Activated CD4-positive, alpha-beta memory T cell treated with anti-CD3 and anti-CD28 coated beads for 36 hours (primary cell): ENCODE measurements around the gene PITPNC1. TPM values are rescaled to one million over a fixed set of nuclear protein-coding genes. Genes with fewer than 3 reads are reported as not detected.
"Not testable (repeated sequence)": the region's sequence is repeated elsewhere in the genome, so short reads cannot be mapped to it uniquely, and the experiment has no call there.

Experiments
- CTCF ChIA-PET: fragments of 350-600 bp; sonication (Branson Sonifier 250); formaldehyde crosslinking; loops from one replicate; lab custom pipeline; 2021; ENCODE audit warnings: antibody characterized with exemption, inconsistent platforms; lab: Charles Lee
- POLR2A ChIA-PET: fragments of 350-600 bp; sonication (Branson Sonifier 250); formaldehyde crosslinking; loops from one replicate; lab custom pipeline; 2021; ENCODE audit warnings: antibody characterized with exemption; lab: Charles Lee
- DNase-seq: peaks from one replicate; pipeline ENCODE4 v3.0.0-alpha.2; 2020
- H3K27ac Mint-ChIP-seq: one replicate; pipeline ENCODE4 v1.8.0; 2021; ENCODE audit warnings: mixed read lengths
- H3K27me3 Mint-ChIP-seq: one replicate; pipeline ENCODE4 v1.8.0; 2021; ENCODE audit warnings: mixed read lengths
- H3K36me3 Mint-ChIP-seq: one replicate; pipeline ENCODE4 v1.8.0; 2021; ENCODE audit warnings: mixed read lengths
- H3K4me1 Mint-ChIP-seq: one replicate; pipeline ENCODE4 v1.8.0; 2021; ENCODE audit warnings: low read depth, mixed read lengths
- H3K4me3 Mint-ChIP-seq: one replicate; pipeline ENCODE4 v1.8.0; 2021; ENCODE audit warnings: mild to moderate bottlenecking, mixed read lengths
- H3K9me3 Mint-ChIP-seq: one replicate; pipeline ENCODE4 v1.8.0; 2021; ENCODE audit warnings: mixed read lengths
- intact Hi-C: fragments of 100-400 bp; cut with micrococcal nuclease; formaldehyde crosslinking; loops from one replicate; pipeline ENCODE4 v1.15.1; 2023
- total RNA-seq, 2 experiments: library from RNA; stranded (reverse); gene quantifications; one replicate each; pipeline ENCODE4 v1.2.3, GENCODE V29; 2021

Gene PITPNC1
- total RNA-seq, 2 experiments from 2014 or later: 35.7 to 37.3 TPM

- Mint-ChIP-seq H3K4me3 (no peak overlapping the region), H3K9me3 (peaks cover 10% of the 10 kb centered on the region), H3K4me1 (peaks cover 49% of the 10 kb centered on the region), H3K27ac (no peak overlapping the region), H3K36me3 (peaks cover 5% of the 10 kb centered on the region), H3K27me3 (no peaks in the 10 kb centered on the region)
- CTCF ChIA-PET: interaction anchor here (1.6 kb wide), 1 partner anchor 58 kb away, joined by 5 read pairs; no protein-coding TSS in a partner anchor
- no peak for DNase-seq
- intact Hi-C loops: no loop called here
- POLR2A ChIA-PET: no interaction called here
Measured at GRCh38 chr17:67417507-67417906, 40.4 kb downstream of the PITPNC1 start.

- ChIA-PET CTCF (interaction anchor here (1.1 to 2.8 kb wide), 6 partner anchors 11 to 55 kb away, joined by 3 to 17 read pairs (median 4); no protein-coding TSS in a partner anchor), POLR2A (interaction anchor here (1.2 to 2.8 kb wide), 4 partner anchors 11 to 55 kb away, joined by 4 to 17 read pairs (median 8); no protein-coding TSS in a partner anchor)
- Mint-ChIP-seq H3K4me1 (peaks cover 69% of the 10 kb centered on the region), H3K27me3 (no peaks in the 10 kb centered on the region), H3K9me3 (no peaks in the 10 kb centered on the region), H3K36me3 (peaks cover 4% of the 10 kb centered on the region), H3K27ac (peak overlapping the region; percentile 91), H3K4me3 (no peak overlapping the region)
- intact Hi-C loops: loop anchor here (1.0 kb wide), 1 partner anchor 20 kb away; no protein-coding TSS in a partner anchor
- DNase-seq: no peak
Measured at GRCh38 chr17:67420994-67421393, 43.9 kb downstream of the PITPNC1 start.

- H3K4me1 Mint-ChIP-seq: peaks cover 74% of the 10 kb centered on the region
- ChIA-PET CTCF (interaction anchor here (0.7 to 2.8 kb wide), 6 partner anchors 10 to 54 kb away, joined by 3 to 17 read pairs (median 10); no protein-coding TSS in a partner anchor), POLR2A (interaction anchor here (0.8 to 2.8 kb wide), 7 partner anchors 10 to 56 kb away, joined by 3 to 17 read pairs (median 8); partner anchors contain the start of gene PITPNC1)
- DNase-seq: peak; percentile 71
- H3K27me3 Mint-ChIP-seq: no peaks in the 10 kb centered on the region
- H3K27ac Mint-ChIP-seq: peak overlapping the region; percentile 91
- H3K36me3 Mint-ChIP-seq: peaks cover 4% of the 10 kb centered on the region
- no peaks in the 10 kb centered on the region for H3K9me3 Mint-ChIP-seq
- peak overlapping the region; percentile 42 for H3K4me3 Mint-ChIP-seq
- intact Hi-C loops: loop anchor here (1.0 to 2.0 kb wide), 6 partner anchors 9 to 57 kb away; no protein-coding TSS in a partner anchor
Measured at GRCh38 chr17:67421869-67422273, 44.8 kb downstream of the PITPNC1 start.

- ChIA-PET CTCF (interaction anchor here (0.7 to 2.8 kb wide), 7 partner anchors 10 to 53 kb away, joined by 3 to 17 read pairs (median 6); no protein-coding TSS in a partner anchor), POLR2A (interaction anchor here (0.8 to 2.8 kb wide), 7 partner anchors 9 to 57 kb away, joined by 3 to 17 read pairs (median 8); partner anchors contain the start of gene PITPNC1)
- Mint-ChIP-seq H3K4me1 (peaks cover 75% of the 10 kb centered on the region), H3K27ac (peak overlapping the region; percentile 91), H3K4me3 (peak overlapping the region; percentile 42)
- H3K27me3 Mint-ChIP-seq, H3K9me3 Mint-ChIP-seq, H3K36me3 Mint-ChIP-seq: not testable (repeated sequence)
- intact Hi-C loops: loop anchor here (1.0 to 2.0 kb wide), 5 partner anchors 9 to 57 kb away; no protein-coding TSS in a partner anchor
- DNase-seq: peak; percentile 52
Measured at GRCh38 chr17:67422296-67422695, 45.2 kb downstream of the PITPNC1 start.

GRCh38 chr17:67422897-67423296 is 45.8 kb downstream of the PITPNC1 start:
- H3K4me1 Mint-ChIP-seq: peaks cover 78% of the 10 kb centered on the region
- intact Hi-C loops: loop anchor here (1.0 to 2.0 kb wide), 5 partner anchors 8 to 58 kb away; no protein-coding TSS in a partner anchor
- ChIA-PET CTCF (interaction anchor here (0.8 to 2.8 kb wide), 6 partner anchors 9 to 53 kb away, joined by 3 to 17 read pairs (median 10); no protein-coding TSS in a partner anchor), POLR2A (interaction anchor here (1.3 to 2.8 kb wide), 3 partner anchors 9 to 33 kb away, joined by 8 to 17 read pairs (median 12); no protein-coding TSS in a partner anchor)
- H3K27ac Mint-ChIP-seq: peak overlapping the region; percentile 91
- H3K36me3 Mint-ChIP-seq: peaks cover 4% of the 10 kb centered on the region
- H3K4me3 Mint-ChIP-seq: no peak overlapping the region
- DNase-seq: no peak
- H3K9me3 Mint-ChIP-seq: no peaks in the 10 kb centered on the region
- H3K27me3 Mint-ChIP-seq: no peaks in the 10 kb centered on the region

- DNase-seq: no peak
- ChIA-PET CTCF (interaction anchor here (0.9 to 1.3 kb wide), 2 partner anchors 47 to 51 kb away, joined by 3 to 4 read pairs; no protein-coding TSS in a partner anchor), POLR2A (no interaction called here)
- intact Hi-C loops: no loop called here
- Mint-ChIP-seq H3K27me3 (no peaks in the 10 kb centered on the region), H3K9me3 (no peaks in the 10 kb centered on the region), H3K36me3 (peaks cover 4% of the 10 kb centered on the region), H3K4me1 (peaks cover 64% of the 10 kb centered on the region), H3K27ac (peak overlapping the region; percentile 32), H3K4me3 (no peak overlapping the region)
Measured at GRCh38 chr17:67425571-67426160, 48.6 kb downstream of the PITPNC1 start.

GRCh38 chr17:67427424-67427823 is 50.3 kb downstream of the PITPNC1 start:
- ChIA-PET CTCF (interaction anchor here (1.1 to 1.4 kb wide), 2 partner anchors 41 to 48 kb away, joined by 3 to 5 read pairs; no protein-coding TSS in a partner anchor), POLR2A (no interaction called here)
- H3K4me1 Mint-ChIP-seq: peaks cover 65% of the 10 kb centered on the region
- no peak for DNase-seq
- H3K9me3 Mint-ChIP-seq: no peaks in the 10 kb centered on the region
- intact Hi-C loops: no loop called here
- no peak overlapping the region for H3K27ac Mint-ChIP-seq
- no peak overlapping the region for H3K4me3 Mint-ChIP-seq
- no peaks in the 10 kb centered on the region for H3K27me3 Mint-ChIP-seq
- H3K36me3 Mint-ChIP-seq: peaks cover 4% of the 10 kb centered on the region

GRCh38 chr17:67430515-67430914 is 53.4 kb downstream of the PITPNC1 start:
- not testable (repeated sequence) for H3K27me3 Mint-ChIP-seq, H3K36me3 Mint-ChIP-seq, DNase-seq, H3K9me3 Mint-ChIP-seq, H3K4me3 Mint-ChIP-seq
- peak overlapping the region; percentile 54 for H3K27ac Mint-ChIP-seq
- H3K4me1 Mint-ChIP-seq: peaks cover 67% of the 10 kb centered on the region
- intact Hi-C loops: loop anchor here (2.0 to 5.0 kb wide), 2 partner anchors 30 to 397 kb away; partner anchors contain the start of gene BPTF
- POLR2A ChIA-PET: interaction anchor here (3.2 kb wide), 1 partner anchor 11 kb away, joined by 33 read pairs; no protein-coding TSS in a partner anchor
- CTCF ChIA-PET: interaction anchor here (0.9 to 5.6 kb wide), 4 partner anchors 10 to 52 kb away, joined by 3 to 48 read pairs (median 12); partner anchors contain the start of gene PITPNC1

GRCh38 chr17:67431249-67432015 is 54.4 kb downstream of the PITPNC1 start:
- Mint-ChIP-seq H3K27me3 (no peaks in the 10 kb centered on the region), H3K36me3 (peaks cover 5% of the 10 kb centered on the region), H3K4me1 (peaks cover 69% of the 10 kb centered on the region), H3K27ac (peak overlapping the region; percentile 89), H3K9me3 (peaks cover 3% of the 10 kb centered on the region), H3K4me3 (peak overlapping the region; percentile 58)
- POLR2A ChIA-PET: interaction anchor here (0.5 to 3.2 kb wide), 7 partner anchors 10 to 66 kb away, joined by 3 to 33 read pairs (median 5); no protein-coding TSS in a partner anchor
- intact Hi-C loops: loop anchor here (1.0 to 5.0 kb wide), 6 partner anchors 9 to 396 kb away; partner anchors contain the start of gene BPTF
- DNase-seq: peak; percentile 36
- CTCF ChIA-PET: interaction anchor here (0.6 to 5.6 kb wide), 13 partner anchors 9 to 57 kb away, joined by 3 to 48 read pairs (median 4); partner anchors contain the start of gene PITPNC1

GRCh38 chr17:67433248-67433924 is 56.3 kb downstream of the PITPNC1 start:
- intact Hi-C loops: loop anchor here (5.0 kb wide), 1 partner anchor 394 kb away; the partner anchor contains the start of gene BPTF
- DNase-seq: no peak
- Mint-ChIP-seq H3K4me1 (peaks cover 75% of the 10 kb centered on the region), H3K4me3 (no peak overlapping the region), H3K9me3 (peaks cover 3% of the 10 kb centered on the region), H3K27me3 (no peaks in the 10 kb centered on the region), H3K27ac (peak overlapping the region; percentile 82), H3K36me3 (peaks cover 5% of the 10 kb centered on the region)
- ChIA-PET POLR2A (interaction anchor here (1.3 to 3.4 kb wide), 6 partner anchors 8 to 68 kb away, joined by 3 to 33 read pairs (median 7); no protein-coding TSS in a partner anchor), CTCF (interaction anchor here (1.5 to 5.6 kb wide), 9 partner anchors 8 to 57 kb away, joined by 4 to 48 read pairs (median 13); partner anchors contain the start of gene PITPNC1)
